Lung (tissue), 12 donors: Measurements from ENCODE around the gene NLGN1. TPM values are rescaled to one million over a fixed set of nuclear protein-coding genes. Genes with fewer than 3 reads are reported as not detected.

Experiments used
- ATAC-seq: fragments of 200-7000 bp; cut with Tn5 transposase; one replicate; pipeline ENCODE4 v1.9.1; 2020; ENCODE audit warnings: moderate number of reproducible peaks; ENCODE audit not compliant: insufficient read depth, low FRiP score
- DNase-seq, 3 donors: peaks; one replicate each; pipeline ENCODE4 v3.0.0-alpha.2; 2013 to 2017
- H3K27ac ChIP-seq, 2 donors: one replicate each; pipeline ENCODE4 v1.5.1; 2013; ENCODE audit warnings: mild to moderate bottlenecking in 2 of 2, moderate library complexity in 2 of 2, control low read depth in 1 of 2, inconsistent platforms in 1 of 2, low read depth in 1 of 2, low read length in 1 of 2
- H3K27me3 ChIP-seq, 3 donors: one replicate each; pipeline ENCODE4 v1.5.1; 2013; ENCODE audit warnings: low read length in 2 of 3; ENCODE audit not compliant: control insufficient read depth in 3 of 3, insufficient read depth in 3 of 3
- H3K36me3 ChIP-seq, 4 donors: one replicate each; pipeline ENCODE4 v1.5.1; 2013; ENCODE audit warnings: low read length in 4 of 4, mild to moderate bottlenecking in 1 of 4, moderate library complexity in 1 of 4; ENCODE audit not compliant: control insufficient read depth in 4 of 4, insufficient read depth in 4 of 4
- H3K4me1 ChIP-seq, 5 donors: one replicate each; pipeline ENCODE4 v1.5.1; 2013; ENCODE audit warnings: low read length in 5 of 5, mild to moderate bottlenecking in 2 of 5, moderate library complexity in 1 of 5; ENCODE audit not compliant: control insufficient read depth in 5 of 5, insufficient read depth in 5 of 5
- H3K4me3 ChIP-seq: one replicate; pipeline ENCODE4 v1.5.1; 2013; ENCODE audit warnings: mild to moderate bottlenecking, control low read depth, moderate library complexity
- H3K9ac ChIP-seq, 2 donors: one replicate each; pipeline ENCODE4 v1.5.1; 2013; ENCODE audit warnings: low read length in 2 of 2, control low read depth in 1 of 2; ENCODE audit not compliant: insufficient read depth in 1 of 2
- H3K9me3 ChIP-seq, 4 donors: one replicate each; pipeline ENCODE4 v1.5.1; 2013; ENCODE audit warnings: low read length in 3 of 4, mild to moderate bottlenecking in 1 of 4, moderate library complexity in 1 of 4; ENCODE audit not compliant: control insufficient read depth in 4 of 4, insufficient read depth in 3 of 4
- CTCF ChIP-seq: IDR thresholded peaks from 2 replicates; pipeline ENCODE4 v1.5.1; 2012; ENCODE audit warnings: mild to moderate bottlenecking; ENCODE audit errors: control extremely low read depth, extremely low read depth
- WGBS, 2 donors: extraction: QIAGEN DNeasy Blood & Tissue Kit; methylation state at CpG; one replicate each; pipeline ENCODE4 v1.1.7; 2013; 5-methylcytosine and 5-hydroxymethylcytosine counted together
- polyA plus RNA-seq, 2 donors: library from polyadenylated mRNA; stranded (reverse); fragments of 200-250 nt; gene quantifications; one replicate each; pipeline ENCODE4 v1.2.1, GENCODE V29; 2013
- total RNA-seq, 2 donors: library from RNA; depleted of rRNA in 1 of 2; stranded (reverse); fragments of >200 nt in 1 of 2; gene quantifications; one replicate each; pipeline ENCODE4 v1.2.1, GENCODE V29; 2014 to 2021
- donor health status: control.
- donor health status: control.
- donor health status: Bipolar disorder and iron deficiency.
- donor health status: healthy.
- donor health status: DM: yes; HTN: yes; CAD: no.

NLGN1 gene
- total and polyA plus RNA-seq, 4 donors, result 0.24 to 22.2 (median 1.9) TPM

DNA sequence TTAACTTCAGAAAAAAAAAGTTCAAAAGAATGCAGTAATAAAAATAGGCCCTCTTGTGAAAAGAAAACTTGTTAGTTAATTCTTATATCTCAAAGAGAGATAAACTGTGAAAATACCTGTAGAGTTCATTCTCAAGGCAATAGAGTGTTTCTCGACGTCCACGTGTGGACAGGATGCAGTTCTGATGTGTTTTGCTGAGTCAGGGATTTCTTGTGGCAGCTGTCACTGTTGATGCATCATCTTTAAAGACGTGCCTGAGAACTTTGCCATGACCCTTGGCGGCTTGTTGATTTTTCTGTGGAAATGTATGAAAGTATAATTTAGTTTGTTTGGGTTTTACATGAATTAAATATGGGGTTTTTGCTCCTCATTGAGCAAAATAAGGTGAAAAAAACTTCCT is 702.2 kb downstream of the NLGN1 start:
- Histone ChIP-seq H3K9me3 (no peaks in the 10 kb centered on the region), H3K27ac (no peak overlapping the region), H3K4me1 (peaks cover 0 to 3% (median 0%) of the 10 kb centered on the region in 5 donors), H3K4me3 (no peak overlapping the region), H3K36me3 (no peaks in the 10 kb centered on the region), H3K27me3 (no peaks in the 10 kb centered on the region), H3K9ac (no peak overlapping the region)
- ATAC-seq (no peak), DNase-seq (peak in 1 of 3 donors; percentile 34)
- no peak for TF ChIP-seq CTCF
- WGBS, 2 donors, result 74 to 76% methylated on average over 5 of the region's 5 CpGs

DNA sequence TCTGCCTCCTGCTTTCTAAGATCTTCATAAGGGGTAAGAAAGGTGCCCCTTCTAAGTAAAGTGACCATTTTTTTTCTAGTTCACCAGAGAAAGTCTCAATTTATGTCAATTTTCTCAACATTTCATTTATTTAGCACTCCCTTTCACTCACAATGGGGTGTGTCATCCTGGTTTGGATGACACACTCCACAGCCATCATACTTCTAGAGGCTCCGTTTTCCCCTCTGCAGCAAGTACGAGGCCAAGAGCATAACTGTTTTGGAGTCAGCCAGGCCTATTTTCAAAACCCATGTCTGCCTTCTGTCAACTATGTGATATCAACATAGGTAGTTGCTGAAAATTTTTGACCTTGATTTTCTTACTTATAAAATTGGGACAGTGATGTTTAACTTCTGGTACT is 703.2 kb downstream of the NLGN1 start:
- Histone ChIP-seq H3K4me1 (peaks cover 0 to 3% (median 0%) of the 10 kb centered on the region in 5 donors), H3K36me3 (no peaks in the 10 kb centered on the region), H3K27ac (no peak overlapping the region), H3K27me3 (no peaks in the 10 kb centered on the region), H3K4me3 (no peak overlapping the region), H3K9ac (no peak overlapping the region), H3K9me3 (no peaks in the 10 kb centered on the region)
- DNase-seq (no peak), ATAC-seq (no peak)
- no peak for TF ChIP-seq CTCF
- 89 to 92% methylated on average over 2 of the region's 2 CpGs for WGBS, 2 donors

GRCh38 chr3:174101244-174101643 is 703.7 kb downstream of the NLGN1 start:
- no peak overlapping the region for H3K4me3 ChIP-seq
- no peak for TF ChIP-seq CTCF
- no peaks in the 10 kb centered on the region for H3K36me3 ChIP-seq
- no peak overlapping the region for H3K27ac ChIP-seq
- no peaks in the 10 kb centered on the region for H3K27me3 ChIP-seq
- no peak for ATAC-seq
- no peaks in the 10 kb centered on the region for H3K9me3 ChIP-seq
- no peak overlapping the region for H3K9ac ChIP-seq
- no peak for DNase-seq
- H3K4me1 ChIP-seq, result peaks cover 0 to 3% (median 0%) of the 10 kb centered on the region in 5 donors
- WGBS, 2 donors, result 88 to 92% methylated on average over 5 of the region's 5 CpGs

- Histone ChIP-seq H3K4me3 (no peak overlapping the region), H3K9ac (no peak overlapping the region), H3K27ac (no peak overlapping the region), H3K27me3 (no peaks in the 10 kb centered on the region), H3K4me1 (peaks cover 0 to 3% (median 0%) of the 10 kb centered on the region in 5 donors), H3K36me3 (no peaks in the 10 kb centered on the region), H3K9me3 (no peaks in the 10 kb centered on the region)
- WGBS, 2 donors, result 84 to 93% methylated on average over 7 of the region's 7 CpGs
- ATAC-seq, result no peak
- no peak for DNase-seq
- TF ChIP-seq CTCF, result no peak
Observed at GRCh38 chr3:174102274-174102673, 704.7 kb downstream of the NLGN1 start.
